Hair follicular keratinocyte (primary cell): ENCODE measurements around the gene CAVIN1. TPM values are rescaled to one million over a fixed set of nuclear protein-coding genes. Genes with fewer than 3 reads are reported as not detected.

Experiments
- total RNA-seq: library from RNA; depleted of rRNA; stranded (reverse); fragments of >200 nt; gene quantifications from 2 replicates; pipeline ENCODE4 v1.2.3, GENCODE V29; 2015

Gene CAVIN1
- 272 and 304 TPM in 2 replicates for total RNA-seq

GRCh38 chr17:42422958-42423712, at the start of gene CAVIN1:
TSS of gene CAVIN1 (minus strand) at chr17:42423256. CDS start at chr17:42423097, 159 bp downstream.

GRCh38 chr17:42458497-42459255, 35.6 kb upstream of the CAVIN1 start, which contains the start of gene ATP6V0A1:
TSS of gene ATP6V0A1 (plus strand) at chr17:42458878. CDS start at chr17:42460895, 2,017 bp downstream.

GRCh38 chr17:42388381-42389134, 34.5 kb downstream of the CAVIN1 start, which contains the start of gene STAT3:
TSS of gene STAT3 (minus strand) at chr17:42388442. CDS start at chr17:42348516, 39,926 bp downstream.

Other genes with a start within 250 kb of the CAVIN1 start
- gene KCNH4, start 242.1 kb downstream of the CAVIN1 start, total RNA-seq: not detected in 2 replicates
- not detected in 2 replicates for gene HCRT, start 237.8 kb downstream of the CAVIN1 start, total RNA-seq
- gene GHDC, start 228.8 kb downstream of the CAVIN1 start, total RNA-seq: 13.3 and 13.9 TPM in 2 replicates
- gene STAT5B, start 146.9 kb downstream of the CAVIN1 start, total RNA-seq: 11.4 and 13.1 TPM in 2 replicates
- gene STAT5A, start 134.8 kb downstream of the CAVIN1 start, total RNA-seq: 2.0 and 5.5 TPM in 2 replicates
- 69.5 and 73.4 TPM in 2 replicates for gene STAT3, start 34.8 kb downstream of the CAVIN1 start, total RNA-seq
- gene ATP6V0A1, start 35.6 kb upstream of the CAVIN1 start, total RNA-seq: 17.5 and 28.0 TPM in 2 replicates
- gene NAGLU, start 113.0 kb upstream of the CAVIN1 start, total RNA-seq: 28.3 and 35.3 TPM in 2 replicates
- 9.4 and 11.0 TPM in 2 replicates for gene HSD17B1, start 129.7 kb upstream of the CAVIN1 start, total RNA-seq
- 41.6 and 48.9 TPM in 2 replicates for gene COASY, start 138.9 kb upstream of the CAVIN1 start, total RNA-seq
- gene MLX, start 143.8 kb upstream of the CAVIN1 start, total RNA-seq: 32.3 and 39.7 TPM in 2 replicates
- 3.7 and 14.1 TPM in 2 replicates for gene PSMC3IP, start 154.5 kb upstream of the CAVIN1 start, total RNA-seq
- 42.8 and 63.2 TPM in 2 replicates for gene RETREG3, start 186.1 kb upstream of the CAVIN1 start, total RNA-seq
- 81.3 and 122 TPM in 2 replicates for gene TUBG1, start 186.4 kb upstream of the CAVIN1 start, total RNA-seq
- 10.6 and 12.9 TPM in 2 replicates for gene TUBG2, start 236.0 kb upstream of the CAVIN1 start, total RNA-seq